Stimulated activated CD4-positive, alpha-beta T cell treated with anti-CD3 and anti-CD28 coated beads, Interleukin-1b, Interleukin-23, amount 100 ng/mL, for 48 hours (primary cell): ENCODE results near the gene UGT1A1.

Experiments used
- DNase-seq: peaks from one replicate; pipeline ENCODE4 v3.0.0-alpha.2; 2020

The UGT1A1 gene

GRCh38 chr2:233799087-233799665 lies 39.1 kb downstream of the UGT1A1 start:
- DNase-seq: no peak

GRCh38 chr2:233799716-233800115 lies 39.6 kb downstream of the UGT1A1 start:
- no peak for DNase-seq

GRCh38 chr2:233800208-233800607 lies 40.1 kb downstream of the UGT1A1 start:
- DNase-seq: no peak

DNA sequence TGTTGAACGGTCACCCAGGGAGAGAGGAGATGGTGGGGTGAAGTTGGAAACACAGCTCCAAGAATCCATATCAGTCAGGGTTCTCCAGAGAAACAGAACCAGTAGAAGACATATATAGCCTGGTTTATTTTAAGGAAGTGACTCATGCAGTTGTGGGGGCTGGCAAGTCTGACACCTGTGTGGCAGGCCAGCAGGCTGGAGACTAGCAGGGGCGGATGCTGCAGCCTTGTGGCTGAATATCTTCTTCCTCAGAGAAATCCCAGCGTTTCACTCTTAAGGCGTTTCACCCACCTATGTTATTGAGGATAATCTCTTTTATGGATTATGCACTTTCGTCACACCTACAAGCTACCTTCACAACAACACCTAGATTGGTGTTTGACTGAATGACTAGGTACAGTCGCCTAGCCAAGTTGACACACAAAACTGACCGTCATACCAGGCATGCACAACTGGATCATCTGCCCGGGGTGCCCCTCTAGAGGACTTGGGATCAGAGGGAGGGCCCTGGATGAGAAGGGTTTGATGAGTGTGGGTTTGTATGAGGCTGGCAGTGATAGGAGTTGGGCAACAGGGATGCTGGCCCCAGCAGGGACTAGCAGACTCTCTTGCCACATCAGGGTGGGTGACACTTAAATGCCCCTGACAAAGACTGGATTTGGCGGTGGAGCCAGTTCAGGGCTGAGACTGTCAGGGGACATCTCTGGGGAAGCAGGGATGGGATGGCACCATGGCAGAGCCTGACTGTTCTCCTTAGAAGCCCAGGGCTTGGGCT lies 41.5 kb downstream of the UGT1A1 start:
- DNase-seq: no peak

DNA sequence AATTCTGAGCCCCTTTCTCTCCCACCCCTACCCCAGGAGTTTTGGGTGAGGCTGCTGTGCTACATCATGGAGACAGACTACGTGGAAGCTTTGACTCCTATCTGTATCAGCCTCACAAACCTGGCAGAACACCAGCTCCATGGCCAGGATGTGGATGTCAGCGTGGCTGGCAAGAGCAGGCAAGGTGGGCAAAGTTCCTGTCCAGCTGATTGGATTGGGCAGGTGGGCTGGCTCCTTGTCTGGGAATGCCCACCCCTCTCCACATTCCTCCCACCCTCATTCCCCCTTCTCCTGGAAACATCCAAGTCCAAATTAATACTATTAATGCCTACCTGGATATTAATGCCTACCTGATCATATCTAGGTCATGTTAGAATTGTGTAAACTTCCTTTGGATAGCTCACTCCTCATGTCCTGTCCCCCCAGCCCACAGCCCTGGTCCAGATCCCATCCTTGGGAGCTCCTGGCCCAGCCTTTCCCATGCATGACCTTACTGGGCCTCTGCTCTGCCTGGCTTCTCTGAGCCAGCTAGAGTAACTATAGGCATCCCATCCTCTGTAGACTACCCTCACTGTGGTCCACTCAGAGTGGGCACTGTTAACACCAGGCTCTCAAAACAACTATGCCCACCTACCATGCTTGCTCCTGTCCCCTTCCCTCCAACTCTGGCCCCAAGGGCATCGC lies 42.2 kb downstream of the UGT1A1 start:
- no peak for DNase-seq

- no peak for DNase-seq
Measured at GRCh38 chr2:233803292-233803911, 43.3 kb downstream of the UGT1A1 start.

DNA sequence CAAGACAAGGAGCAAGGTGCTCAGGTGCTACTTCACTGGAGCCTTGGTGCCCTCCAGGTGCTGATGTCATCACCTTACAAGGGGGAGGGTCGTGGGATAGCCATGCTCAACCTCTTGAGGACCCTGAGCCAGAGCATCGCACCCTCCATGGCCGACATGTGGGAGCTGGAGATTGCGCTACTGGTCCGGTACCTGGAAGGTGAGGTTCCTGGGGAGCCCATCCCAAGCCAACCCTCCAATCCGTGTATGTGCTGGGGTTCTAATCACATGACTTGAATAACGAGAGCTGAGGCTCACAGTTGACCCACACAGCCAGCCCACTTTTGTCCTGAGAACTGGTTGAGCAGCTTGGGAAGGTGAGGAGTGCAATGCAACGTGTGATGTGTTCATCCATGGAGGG lies 43.9 kb downstream of the UGT1A1 start:
- DNase-seq: no peak

DNA sequence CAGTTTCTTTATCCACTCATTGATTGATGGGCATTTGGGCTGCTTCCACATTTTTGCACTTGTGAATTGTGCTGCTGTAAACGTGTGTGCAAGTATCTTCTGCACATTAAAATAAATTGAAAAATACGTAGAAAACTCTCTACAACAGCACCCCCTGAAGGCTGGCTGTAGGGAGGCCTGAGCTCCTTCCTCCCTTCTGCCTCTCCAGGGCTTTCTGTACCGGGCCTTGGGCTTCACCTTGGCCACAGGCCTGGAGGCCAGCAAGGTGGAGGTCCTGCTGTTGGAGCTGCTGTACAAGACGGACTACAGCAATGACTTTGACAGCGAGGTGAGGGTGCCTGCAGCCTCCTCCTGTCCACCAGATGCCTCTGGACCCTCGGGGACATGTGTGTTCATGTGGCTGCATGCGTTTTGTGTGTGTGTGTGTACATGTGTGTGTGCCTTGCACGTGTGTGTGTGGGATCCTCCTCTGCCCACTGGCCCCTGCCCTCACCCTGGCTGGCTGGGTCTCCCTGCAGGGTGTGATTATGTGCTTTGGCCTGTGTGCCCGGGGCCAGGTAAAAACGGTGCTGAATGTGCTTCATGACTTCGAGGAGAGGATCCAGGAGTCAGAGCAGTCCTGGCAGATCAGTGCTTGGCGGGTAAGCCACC lies 47.3 kb downstream of the UGT1A1 start:
- no peak for DNase-seq

DNA sequence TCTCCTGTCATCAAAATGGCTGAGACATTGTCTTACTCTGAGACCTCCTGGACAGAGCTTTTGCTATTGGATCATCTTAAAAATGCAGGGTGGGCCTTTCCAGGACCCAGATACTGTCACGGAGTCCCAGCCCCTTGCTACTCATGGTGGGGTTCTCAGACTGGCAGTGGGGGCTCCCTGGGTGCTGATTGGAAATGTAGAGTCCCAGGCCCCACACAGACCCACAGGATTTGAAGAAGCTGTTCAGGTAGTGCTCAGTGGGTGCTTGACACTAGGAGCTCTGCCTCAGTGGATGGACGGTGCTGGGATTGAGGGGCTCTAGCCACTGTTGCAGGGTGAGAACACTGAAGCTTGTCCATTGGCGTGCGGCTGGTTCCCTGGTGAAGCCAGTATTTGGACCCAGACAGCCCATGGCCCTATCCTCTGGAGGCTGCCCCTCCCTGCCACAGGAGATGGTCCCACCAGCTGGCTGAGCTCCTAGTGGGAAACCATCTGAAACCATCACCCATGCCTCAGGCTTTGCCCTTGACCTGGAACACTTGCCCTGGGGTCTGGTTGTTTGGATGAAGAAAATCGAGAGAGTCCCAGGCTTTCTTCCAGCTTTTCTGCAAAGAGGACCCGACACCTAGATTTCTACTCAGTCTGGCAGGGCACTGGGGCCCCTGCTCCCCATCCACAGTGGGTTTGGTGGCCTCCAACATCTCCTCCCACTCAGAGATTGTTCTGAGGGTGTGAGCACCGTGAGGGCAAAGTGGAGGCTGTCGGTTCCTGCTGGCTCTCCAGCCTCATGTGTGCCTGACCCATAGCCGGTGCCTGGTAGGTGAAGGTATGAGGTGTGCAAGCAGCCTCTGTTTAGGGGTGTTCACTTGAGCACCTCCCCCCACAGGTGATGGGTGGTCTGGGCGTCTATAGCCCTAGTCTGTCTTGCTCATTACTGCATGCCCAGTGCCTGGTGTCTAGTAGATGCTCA lies 48.2 kb downstream of the UGT1A1 start:
- DNase-seq: no peak

DNA sequence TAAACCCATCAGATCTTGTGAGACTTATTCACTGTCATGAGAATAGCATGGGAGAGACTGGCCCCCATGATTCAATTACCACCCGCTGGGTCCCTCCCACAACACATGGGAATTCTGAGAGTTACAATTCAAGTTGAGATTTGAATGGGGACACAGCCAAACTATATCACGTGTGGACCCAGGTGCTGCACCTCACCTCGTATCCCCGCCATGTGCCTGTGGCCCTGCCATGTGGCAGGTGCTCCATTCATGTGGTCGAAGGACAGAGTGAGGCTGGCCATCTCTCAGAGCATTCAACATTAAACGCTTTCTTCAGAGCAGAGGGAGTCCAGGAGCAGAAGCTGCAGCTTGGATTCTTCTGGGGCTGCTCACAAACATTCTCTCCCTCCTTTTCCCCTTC lies 50.3 kb downstream of the UGT1A1 start:
- DNase-seq: no peak

- no peak for DNase-seq
Measured at GRCh38 chr2:233811087-233811486, 51.0 kb downstream of the UGT1A1 start.

DNA sequence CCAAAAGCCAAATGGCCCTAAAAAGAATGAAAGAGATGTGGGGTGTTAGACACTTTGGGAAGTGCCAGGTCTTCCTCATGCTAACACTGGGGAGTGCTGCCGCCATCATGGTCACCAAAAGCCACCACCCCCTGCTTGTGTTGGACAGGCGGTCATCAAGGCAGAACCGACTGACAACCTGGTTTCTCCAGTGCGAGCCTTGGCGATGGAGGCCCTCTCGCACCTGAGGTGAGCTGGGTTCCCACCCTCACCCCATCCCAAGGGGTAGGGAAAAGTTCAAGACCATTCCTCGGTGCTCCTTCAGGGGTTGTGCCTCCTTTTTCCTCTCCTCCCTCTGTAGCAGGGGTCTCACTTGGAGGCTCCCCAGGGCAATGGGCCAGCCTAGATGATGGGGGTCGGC lies 51.7 kb downstream of the UGT1A1 start:
- no peak for DNase-seq

- no peak for DNase-seq
Measured at GRCh38 chr2:233813236-233814055, 53.4 kb downstream of the UGT1A1 start.

GRCh38 chr2:233814056-233814835 lies 54.2 kb downstream of the UGT1A1 start:
- no peak for DNase-seq

DNA sequence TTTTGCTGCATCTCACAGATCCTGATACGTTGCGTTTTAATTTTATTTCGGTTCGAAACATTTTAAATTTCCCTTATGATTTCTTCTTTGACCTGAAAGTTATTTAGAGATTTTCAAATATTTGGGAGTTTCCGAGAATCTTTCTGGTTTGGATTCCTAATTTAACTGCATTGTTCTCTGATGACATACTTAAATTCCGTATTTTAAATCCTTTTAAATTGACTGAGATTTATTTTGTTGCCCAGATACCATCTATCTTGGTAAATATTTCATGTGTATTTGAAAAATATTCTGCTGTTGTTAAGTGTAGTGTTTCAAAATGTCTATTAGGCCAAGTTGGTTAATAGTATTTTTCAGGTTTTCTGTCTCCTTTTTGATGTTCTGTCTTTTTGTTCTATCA lies 55.8 kb downstream of the UGT1A1 start:
- DNase-seq: no peak

GRCh38 chr2:233816334-233816733 lies 56.3 kb downstream of the UGT1A1 start:
- DNase-seq: no peak

DNA sequence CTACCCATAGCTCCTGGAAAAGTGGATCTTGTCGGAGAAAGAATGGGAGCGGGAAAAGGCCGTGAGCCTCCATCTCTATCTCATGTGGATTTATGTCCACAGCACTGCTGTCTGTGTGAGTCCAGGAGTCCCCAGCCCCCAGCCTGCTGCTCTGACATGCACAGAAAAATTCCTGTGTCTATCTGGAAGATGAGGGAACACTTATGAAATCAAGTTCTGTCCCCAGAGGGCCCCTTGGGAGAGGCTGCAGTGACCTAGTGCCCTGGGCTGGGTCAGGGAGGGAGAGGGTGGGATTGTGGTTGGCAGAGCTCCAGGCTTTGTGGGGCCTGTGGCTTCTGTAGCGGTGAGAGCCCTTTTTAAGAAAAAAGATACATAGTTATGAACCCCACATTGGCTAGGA lies 56.7 kb downstream of the UGT1A1 start:
- DNase-seq: no peak

GRCh38 chr2:233817361-233817911 lies 57.4 kb downstream of the UGT1A1 start:
- DNase-seq: no peak

DNA sequence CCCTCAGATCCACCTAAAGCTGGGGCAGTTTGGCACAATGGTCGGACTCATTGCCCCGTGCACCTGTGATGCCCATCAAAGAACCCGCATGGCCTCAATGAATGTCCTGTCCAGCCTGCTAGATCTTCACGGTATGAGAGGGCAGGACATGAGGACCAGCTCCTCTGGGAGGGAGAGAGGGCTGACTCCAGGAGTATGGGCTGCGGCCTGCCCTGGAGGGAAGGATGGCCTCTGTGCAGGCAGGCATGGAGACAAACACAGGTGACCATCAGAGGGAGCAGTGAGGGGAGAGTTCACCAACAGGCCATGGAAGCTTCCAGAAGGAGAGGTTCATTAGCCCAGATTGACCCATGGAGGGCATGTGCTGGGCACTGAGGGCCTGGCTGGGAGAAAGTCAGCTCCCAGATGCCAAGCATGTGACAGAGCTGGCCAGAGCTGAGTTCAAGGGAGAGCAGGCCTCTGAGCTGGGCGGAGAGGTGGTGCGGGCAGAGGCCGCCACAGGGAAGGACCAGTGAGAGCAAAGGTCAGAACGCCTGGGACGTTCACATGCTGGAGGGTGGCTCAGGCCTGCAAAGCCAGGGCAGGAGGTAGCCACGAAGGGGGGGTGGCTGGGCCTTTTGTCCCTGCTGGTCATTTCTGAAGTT lies 58.0 kb downstream of the UGT1A1 start:
- DNase-seq: no peak
